Left lung (tissue), 10 donors: ENCODE results near the gene LAT. TPM values are rescaled to one million over a fixed set of nuclear protein-coding genes. Genes with fewer than 3 reads are reported as not detected.

ENCODE experiments used
- ATAC-seq: fragments of 200-7000 bp; cut with Tn5 transposase; one replicate; pipeline ENCODE4 v1.9.1; 2020; ENCODE audit warnings: moderate library complexity
- DNase-seq, 4 donors: peaks; one replicate each; pipeline ENCODE4 v3.0.0-alpha.2; 2013 to 2020
- H3K27ac ChIP-seq, 2 donors: fragments of 200-600 bp; sonication (generic) in 1 of 2; one replicate each; pipeline versions ENCODE4 v1.5.0 to v1.8.0; 2020 to 2021
- H3K27me3 ChIP-seq, 2 donors: fragments of 200-600 bp; sonication (generic) in 1 of 2; one replicate each; pipeline versions ENCODE4 v1.5.0 to v1.8.0; 2020 to 2021
- H3K36me3 ChIP-seq, 2 donors: fragments of 200-600 bp; sonication (generic) in 1 of 2; one replicate each; pipeline versions ENCODE4 v1.5.0 to v1.8.0; 2020 to 2021
- H3K4me1 ChIP-seq, 2 donors: fragments of 200-600 bp; one replicate each; pipeline ENCODE4 v1.8.0; 2021
- H3K4me3 ChIP-seq, 2 donors: fragments of 200-600 bp; sonication (generic) in 1 of 2; one replicate each; pipeline versions ENCODE4 v1.5.0 to v1.8.0; 2020 to 2021; ENCODE audit warnings: mild to moderate bottlenecking in 1 of 2
- H3K9me3 ChIP-seq, 2 donors: fragments of 200-600 bp; sonication (generic) in 1 of 2; one replicate each; pipeline versions ENCODE4 v1.5.0 to v1.8.0; 2020 to 2021
- intact Hi-C, 2 donors: fragments of 100-400 bp; cut with DNase I; formaldehyde crosslinking; loops; one replicate each; pipeline versions ENCODE4 v1.11.2 to v1.14.2; 2022
- polyA plus RNA-seq, 6 donors: library from polyadenylated mRNA; unstranded; fragments of 120-200 nt; gene quantifications; one replicate each; pipeline ENCODE4 v1.2.1, GENCODE V29; 2013; ENCODE audit not compliant: insufficient read length in 6 of 6
- total RNA-seq, 2 donors: library from RNA; stranded (reverse); fragmentation: NEBNext Ultra II Directional; extraction: Animal tissue kit (Norgen Biotek cat#: 25700); gene quantifications; one replicate each; pipeline ENCODE4 v1.2.1, GENCODE V29; 2021
- TF ChIP-seq, protein P1 (sequence below), 2 donors: fragments of 200-600 bp; sonication (generic) in 1 of 2; IDR thresholded peaks; one replicate each; pipeline versions ENCODE4 v1.5.0 to v1.8.0; 2021; ENCODE audit warnings: antibody characterized with exemption in 2 of 2
- donor health status: DM: no; HTN: yes; CAD: no.
- donor health status: DM: no; HTN: no; CAD: no.

The LAT gene
- total and polyA plus RNA-seq, 8 donors, result 5.1 to 14.0 (median 7.0) TPM

DNA sequence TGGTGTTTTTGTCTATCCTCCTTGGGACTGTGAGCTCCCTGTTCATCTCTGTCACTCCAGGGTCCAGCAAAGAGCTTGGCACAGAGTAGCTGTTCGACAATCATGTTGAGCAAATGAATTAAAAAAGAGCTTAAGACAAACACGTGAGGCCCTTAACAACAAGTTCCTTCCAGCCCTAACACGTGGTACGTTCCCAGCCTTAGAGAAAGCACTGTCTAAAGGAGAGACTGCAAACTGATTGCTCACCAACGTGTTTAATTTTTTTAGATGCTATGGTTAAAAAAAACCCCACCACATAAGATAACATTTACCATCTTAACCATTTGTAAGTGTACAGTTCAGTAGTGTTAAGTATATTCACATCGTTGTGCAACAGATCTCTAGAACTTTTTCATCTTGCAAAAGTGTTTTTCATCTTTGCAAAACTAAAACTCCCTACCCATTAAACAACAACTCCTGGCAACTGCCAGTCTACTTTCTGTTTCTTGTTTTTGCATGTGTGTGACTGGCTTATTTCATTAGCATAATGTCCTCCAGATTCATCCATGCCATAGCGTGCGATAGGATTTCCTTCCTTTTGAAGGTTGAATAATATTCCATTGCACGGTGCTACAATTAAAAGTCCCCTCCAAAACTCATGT lies 28.2 kb downstream of the LAT start:
- peaks cover 6 to 16% of the 10 kb centered on the region in 2 donors for H3K4me1 ChIP-seq
- no peak overlapping the region for H3K4me3 ChIP-seq
- DNase-seq (no peak), ATAC-seq (peak; percentile 62)
- H3K36me3 ChIP-seq, result no peaks in the 10 kb centered on the region
- intact Hi-C loops, result no loop called here
- H3K27ac ChIP-seq, result peak overlapping the region; percentile 13 to 19
- TF ChIP-seq, protein P1, sequence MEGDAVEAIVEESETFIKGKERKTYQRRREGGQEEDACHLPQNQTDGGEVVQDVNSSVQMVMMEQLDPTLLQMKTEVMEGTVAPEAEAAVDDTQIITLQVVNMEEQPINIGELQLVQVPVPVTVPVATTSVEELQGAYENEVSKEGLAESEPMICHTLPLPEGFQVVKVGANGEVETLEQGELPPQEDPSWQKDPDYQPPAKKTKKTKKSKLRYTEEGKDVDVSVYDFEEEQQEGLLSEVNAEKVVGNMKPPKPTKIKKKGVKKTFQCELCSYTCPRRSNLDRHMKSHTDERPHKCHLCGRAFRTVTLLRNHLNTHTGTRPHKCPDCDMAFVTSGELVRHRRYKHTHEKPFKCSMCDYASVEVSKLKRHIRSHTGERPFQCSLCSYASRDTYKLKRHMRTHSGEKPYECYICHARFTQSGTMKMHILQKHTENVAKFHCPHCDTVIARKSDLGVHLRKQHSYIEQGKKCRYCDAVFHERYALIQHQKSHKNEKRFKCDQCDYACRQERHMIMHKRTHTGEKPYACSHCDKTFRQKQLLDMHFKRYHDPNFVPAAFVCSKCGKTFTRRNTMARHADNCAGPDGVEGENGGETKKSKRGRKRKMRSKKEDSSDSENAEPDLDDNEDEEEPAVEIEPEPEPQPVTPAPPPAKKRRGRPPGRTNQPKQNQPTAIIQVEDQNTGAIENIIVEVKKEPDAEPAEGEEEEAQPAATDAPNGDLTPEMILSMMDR (IDR thresholded peaks at IDR 0.05), result no peak
- H3K27me3 ChIP-seq, result no peaks in the 10 kb centered on the region
- no peaks in the 10 kb centered on the region for H3K9me3 ChIP-seq

GRCh38 chr16:29014561-29015069 lies 29.8 kb downstream of the LAT start:
- no peak overlapping the region for H3K4me3 ChIP-seq
- TF ChIP-seq, protein P1 (IDR thresholded peaks at IDR 0.05), result no peak
- intact Hi-C loops, result no loop called here
- H3K27me3 ChIP-seq, result no peaks in the 10 kb centered on the region
- no peak overlapping the region for H3K27ac ChIP-seq
- ATAC-seq (no peak), DNase-seq (no peak)
- no peaks in the 10 kb centered on the region for H3K36me3 ChIP-seq
- no peaks in the 10 kb centered on the region for H3K9me3 ChIP-seq
- peaks cover 6 to 15% of the 10 kb centered on the region in 2 donors for H3K4me1 ChIP-seq

- intact Hi-C loops, result no loop called here
- H3K4me3 ChIP-seq, result no peak overlapping the region
- H3K4me1 ChIP-seq, result no peaks in the 10 kb centered on the region
- TF ChIP-seq, protein P1 (IDR thresholded peaks at IDR 0.05), result no peak
- H3K36me3 ChIP-seq, result no peaks in the 10 kb centered on the region
- no peaks in the 10 kb centered on the region for H3K9me3 ChIP-seq
- no peaks in the 10 kb centered on the region for H3K27me3 ChIP-seq
- ATAC-seq (no peak), DNase-seq (no peak)
- no peak overlapping the region for H3K27ac ChIP-seq
Measured at GRCh38 chr16:29022196-29022595, 37.3 kb downstream of the LAT start.

DNA sequence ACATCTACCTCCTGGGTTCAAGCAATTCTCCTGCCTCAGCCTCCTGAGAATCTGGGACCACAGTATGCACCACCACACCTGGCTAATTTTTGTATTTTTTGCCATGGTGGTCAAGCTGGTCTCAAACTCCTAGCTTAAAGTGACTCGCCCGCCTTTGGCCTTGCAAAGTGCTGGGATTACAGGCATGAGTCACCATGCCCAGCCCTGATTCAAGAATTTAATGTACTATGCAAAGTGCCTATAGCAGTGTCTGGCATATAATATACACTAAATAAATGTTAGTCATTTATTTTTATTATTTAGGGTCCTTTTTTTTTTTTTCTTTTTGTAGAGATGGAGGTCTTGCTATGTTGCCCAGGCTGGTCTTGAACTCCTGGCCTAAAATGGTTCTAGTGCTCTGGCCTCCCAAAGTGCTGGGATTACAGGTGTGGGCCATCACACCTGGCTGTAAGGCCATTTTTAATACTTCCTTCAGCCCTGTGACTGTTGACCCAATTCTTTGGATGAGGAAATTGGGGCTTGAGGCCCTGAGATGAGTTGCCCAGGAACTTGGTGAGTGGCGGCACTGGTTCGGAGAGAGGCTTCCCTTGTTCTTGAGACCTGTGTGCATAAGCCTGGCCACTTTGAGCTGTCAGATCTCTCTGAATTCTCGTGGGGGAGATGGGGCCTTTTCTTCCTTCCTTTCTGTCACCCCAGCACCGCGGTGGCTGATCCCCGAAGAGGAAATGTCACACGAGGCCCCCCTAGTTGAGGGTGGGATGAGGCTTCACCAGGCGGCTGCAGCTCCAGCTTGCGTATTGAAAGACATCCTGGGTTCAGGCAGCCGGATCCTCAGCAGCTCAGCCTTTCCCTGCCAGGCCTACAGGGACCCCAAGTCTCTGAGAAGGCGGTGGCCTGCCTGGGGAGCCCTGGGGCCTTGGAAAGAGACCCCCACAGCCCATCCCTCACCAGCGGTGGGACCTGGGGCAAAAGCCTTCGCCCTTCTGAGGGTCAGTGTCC lies 38.7 kb downstream of the LAT start:
- TF ChIP-seq, protein P1 (IDR thresholded peaks at IDR 0.05), result no peak
- no peaks in the 10 kb centered on the region for H3K4me1 ChIP-seq
- intact Hi-C loops, result no loop called here
- no peaks in the 10 kb centered on the region for H3K9me3 ChIP-seq
- DNase-seq, result no peak
- no peaks in the 10 kb centered on the region for H3K36me3 ChIP-seq
- no peak overlapping the region for H3K4me3 ChIP-seq
- H3K27me3 ChIP-seq, result no peaks in the 10 kb centered on the region
- no peak overlapping the region for H3K27ac ChIP-seq
- no peak for ATAC-seq

DNA sequence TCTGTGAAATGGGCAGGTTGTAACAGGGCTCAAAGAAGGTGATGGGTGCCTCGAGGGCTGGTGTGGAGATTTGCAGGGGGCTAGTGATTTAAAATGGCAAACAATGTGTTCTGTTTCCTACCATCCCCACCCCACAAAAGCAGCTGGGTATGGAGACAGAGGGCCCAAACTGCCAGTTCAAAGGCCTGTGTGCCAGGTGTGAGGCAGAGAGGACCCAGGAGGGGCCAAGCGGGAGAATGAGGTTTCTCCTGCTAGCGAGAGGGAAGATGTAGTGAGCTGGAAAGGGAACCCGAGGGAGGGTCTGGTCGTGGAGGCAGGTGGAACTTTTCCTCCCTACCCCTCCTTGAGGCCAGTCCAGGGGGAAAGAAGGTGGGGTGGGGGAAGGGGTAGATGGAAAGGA lies 39.4 kb downstream of the LAT start:
- TF ChIP-seq, protein P1 (IDR thresholded peaks at IDR 0.05), result no peak

More for the DNA sequence above, 39.4 kb downstream of the LAT start:
- Histone ChIP-seq H3K4me3 (no peak overlapping the region), H3K4me1 (no peaks in the 10 kb centered on the region), H3K9me3 (no peaks in the 10 kb centered on the region), H3K27me3 (no peaks in the 10 kb centered on the region), H3K36me3 (no peaks in the 10 kb centered on the region), H3K27ac (no peak overlapping the region)
- intact Hi-C loops, result no loop called here
- ATAC-seq, result no peak
- DNase-seq, result no peak
